ENCODE data around the gene FAM151B.
"Not testable (repeated sequence)": the region's sequence is repeated elsewhere in the genome, so short reads cannot be mapped to it uniquely, and the experiment has no call there.

The FAM151B gene

GRCh38 chr5:80507663-80508062 lies 19.8 kb downstream of the FAM151B start:
- DNase-seq, result no peak

GRCh38 chr5:80508844-80509243 lies 20.9 kb downstream of the FAM151B start:
- no peak for DNase-seq

- DNase-seq, result no peak
Measured at GRCh38 chr5:80509362-80509761, 21.5 kb downstream of the FAM151B start.

GRCh38 chr5:80516826-80517225 lies 28.9 kb downstream of the FAM151B start:
- no peak for DNase-seq

- DNase-seq, result no peak
Measured at GRCh38 chr5:80540691-80541090, 52.8 kb downstream of the FAM151B start.

GRCh38 chr5:80541392-80541791 lies 53.5 kb downstream of the FAM151B start:
- DNase-seq, result no peak

- DNase-seq, result no peak
Measured at GRCh38 chr5:80554646-80555045, 66.7 kb downstream of the FAM151B start.

GRCh38 chr5:80555099-80555498 lies 67.2 kb downstream of the FAM151B start:
- DNase-seq, result no peak

- DNase-seq, result no peak
Measured at GRCh38 chr5:80559244-80559643, 71.3 kb downstream of the FAM151B start.

GRCh38 chr5:80565330-80565729 lies 77.4 kb downstream of the FAM151B start:
- no peak for DNase-seq

- DNase-seq, result no peak
Measured at GRCh38 chr5:80566711-80567259, 78.9 kb downstream of the FAM151B start.

- DNase-seq, result no peak
Measured at GRCh38 chr5:80568251-80568650, 80.4 kb downstream of the FAM151B start.

GRCh38 chr5:80569086-80569960 lies 81.4 kb downstream of the FAM151B start:
- no peak for DNase-seq

GRCh38 chr5:80569961-80570786 lies 82.3 kb downstream of the FAM151B start, which contains the start of gene ANKRD34B:
Gene ANKRD34B (minus strand): TSS chr5:80570280. CDS start chr5:80560019, 10,261 bp downstream.
- DNase-seq, result no peak

- no peak for DNase-seq
Measured at GRCh38 chr5:80573062-80573461, 85.2 kb downstream of the FAM151B start.

GRCh38 chr5:80576383-80576782 lies 88.5 kb downstream of the FAM151B start:
- no peak for DNase-seq

GRCh38 chr5:80577707-80578106 lies 89.8 kb downstream of the FAM151B start:
- no peak for DNase-seq

- no peak for DNase-seq
Measured at GRCh38 chr5:80579050-80579449, 91.2 kb downstream of the FAM151B start.

- not testable (repeated sequence) for DNase-seq
Measured at GRCh38 chr5:80580291-80580690, 92.4 kb downstream of the FAM151B start.

- DNase-seq, result no peak
Measured at GRCh38 chr5:80584770-80585169, 96.9 kb downstream of the FAM151B start.

GRCh38 chr5:80588858-80589540 lies 101.1 kb downstream of the FAM151B start:
- DNase-seq, result no peak

- DNase-seq, result no peak
Measured at GRCh38 chr5:80590766-80591165, 102.9 kb downstream of the FAM151B start.

GRCh38 chr5:80591352-80591751 lies 103.5 kb downstream of the FAM151B start:
- no peak for DNase-seq

Measured in NCI-H446 treated with DMSO at 0.1 percent for 48 hours (cell line).